Smooth muscle cell (in vitro differentiated cells): ENCODE data around the gene BCL11B. TPM values are rescaled to one million over a fixed set of nuclear protein-coding genes. Genes with fewer than 3 reads are reported as not detected.

Experiments used
- DNase-seq: peaks from one replicate; lab custom pipeline; 2025; ENCODE audit not compliant: unreplicated experiment; lab: John Stamatoyannopoulos, UW
- H2AFZ ChIP-seq: fragments of 200-600 bp; sonication (generic); 2 replicates; pipeline ENCODE4 v1.6.0; 2016; ENCODE audit warnings: antibody characterized with exemption, low read depth, mild to moderate bottlenecking
- H3F3A ChIP-seq: fragments of 200-600 bp; sonication (generic); 2 replicates; pipeline ENCODE4 v1.6.0; 2017; ENCODE audit warnings: antibody characterized with exemption, low read depth
- H3K27ac ChIP-seq: fragments of 200-600 bp; sonication (generic); 2 replicates; pipeline ENCODE4 v1.5.1; 2016; ENCODE audit warnings: low read depth, mild to moderate bottlenecking
- H3K27me3 ChIP-seq: fragments of 200-600 bp; sonication (generic); 2 replicates; pipeline ENCODE4 v1.6.1; 2016; ENCODE audit warnings: low read depth, mild to moderate bottlenecking
- H3K36me3 ChIP-seq: fragments of 200-600 bp; sonication (generic); 2 replicates; pipeline ENCODE4 v1.5.1; 2016; ENCODE audit warnings: low read depth
- H3K4me1 ChIP-seq: fragments of 200-600 bp; sonication (generic); 2 replicates; pipeline ENCODE4 v1.5.1; 2016; ENCODE audit warnings: low read depth
- H3K4me2 ChIP-seq: fragments of 200-600 bp; sonication (generic); 2 replicates; pipeline ENCODE4 v1.6.0; 2016; ENCODE audit warnings: mild to moderate bottlenecking
- H3K4me3 ChIP-seq: fragments of 200-600 bp; sonication (generic); 2 replicates; pipeline ENCODE4 v1.5.1; 2016; ENCODE audit warnings: mild to moderate bottlenecking
- H3K79me2 ChIP-seq: fragments of 200-600 bp; sonication (generic); 2 replicates; pipeline ENCODE4 v1.6.0; 2016; ENCODE audit warnings: low read depth, mild to moderate bottlenecking
- H3K9ac ChIP-seq: fragments of 200-600 bp; sonication (generic); 2 replicates; pipeline ENCODE4 v1.6.0; 2016; ENCODE audit warnings: low read depth
- H3K9me3 ChIP-seq: fragments of 200-600 bp; sonication (generic); replicated peaks from 2 replicates; pipeline ENCODE4 v1.5.1; 2016; ENCODE audit warnings: low read depth
- H4K20me1 ChIP-seq: fragments of 200-600 bp; sonication (generic); 2 replicates; pipeline ENCODE4 v1.6.0; 2016; ENCODE audit warnings: low read depth
- WGBS: methylation state at CpG from one replicate; pipeline ENCODE4 v1.1.7; 2016; ENCODE audit warnings: low lambda C conversion rate; 5-methylcytosine and 5-hydroxymethylcytosine counted together
- polyA plus RNA-seq: library from polyadenylated mRNA; unstranded; fragments of >200 nt; fragmentation: Nextera tagmentation; extraction: Ambion mirVana; gene quantifications from 2 replicates; pipeline ENCODE4 v1.2.1, GENCODE V29; 2016
- total RNA-seq: library from RNA; depleted of rRNA; stranded (reverse); fragments of >200 nt; gene quantifications from 2 replicates; pipeline ENCODE4 v1.2.3, GENCODE V29; 2014
- TF ChIP-seq, protein P1 (sequence below): fragments of 200-600 bp; sonication (generic); IDR thresholded peaks from 2 replicates; pipeline ENCODE4 v1.5.1; 2017; ENCODE audit warnings: borderline replicate concordance, mild to moderate bottlenecking, antibody characterized with exemption; ENCODE audit not compliant: insufficient read depth, poor library complexity, severe bottlenecking

Gene BCL11B
- total and polyA plus RNA-seq, 2 experiments from 2014 or later: 0.56 to 3.0 TPM

GRCh38 chr14:99271221-99271941, 616 bp downstream of the BCL11B start:
- WGBS: under 1% methylated on average over 31 of the region's 32 CpGs
- DNase-seq: no peak
- Histone ChIP-seq H3K4me1 (peaks cover 28% of the 10 kb centered on the region), H3K9me3 (no peaks in the 10 kb centered on the region), H3K27ac (no peak overlapping the region), H4K20me1 (peaks cover 11% of the 10 kb centered on the region), H3K36me3 (no peaks in the 10 kb centered on the region), H2AFZ (peak overlapping the region; percentile 86), H3K4me2 (peak overlapping the region; percentile 97), H3K27me3 (no peaks in the 10 kb centered on the region), H3F3A (peaks cover 25% of the 10 kb centered on the region), H3K79me2 (no peaks in the 10 kb centered on the region), H3K9ac (peak overlapping the region; percentile 21), H3K4me3 (peak overlapping the region; percentile 78)
- TF ChIP-seq, protein P1, sequence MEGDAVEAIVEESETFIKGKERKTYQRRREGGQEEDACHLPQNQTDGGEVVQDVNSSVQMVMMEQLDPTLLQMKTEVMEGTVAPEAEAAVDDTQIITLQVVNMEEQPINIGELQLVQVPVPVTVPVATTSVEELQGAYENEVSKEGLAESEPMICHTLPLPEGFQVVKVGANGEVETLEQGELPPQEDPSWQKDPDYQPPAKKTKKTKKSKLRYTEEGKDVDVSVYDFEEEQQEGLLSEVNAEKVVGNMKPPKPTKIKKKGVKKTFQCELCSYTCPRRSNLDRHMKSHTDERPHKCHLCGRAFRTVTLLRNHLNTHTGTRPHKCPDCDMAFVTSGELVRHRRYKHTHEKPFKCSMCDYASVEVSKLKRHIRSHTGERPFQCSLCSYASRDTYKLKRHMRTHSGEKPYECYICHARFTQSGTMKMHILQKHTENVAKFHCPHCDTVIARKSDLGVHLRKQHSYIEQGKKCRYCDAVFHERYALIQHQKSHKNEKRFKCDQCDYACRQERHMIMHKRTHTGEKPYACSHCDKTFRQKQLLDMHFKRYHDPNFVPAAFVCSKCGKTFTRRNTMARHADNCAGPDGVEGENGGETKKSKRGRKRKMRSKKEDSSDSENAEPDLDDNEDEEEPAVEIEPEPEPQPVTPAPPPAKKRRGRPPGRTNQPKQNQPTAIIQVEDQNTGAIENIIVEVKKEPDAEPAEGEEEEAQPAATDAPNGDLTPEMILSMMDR: no peak

- peak overlapping the region; percentile 74 for H2AFZ ChIP-seq
- WGBS: under 1% methylated on average over 34 of the region's 80 CpGs
- H3K27ac ChIP-seq: no peak overlapping the region
Measured at GRCh38 chr14:99270458-99271220, 1.4 kb downstream of the BCL11B start.

GRCh38 chr14:99268810-99269707, 2.9 kb downstream of the BCL11B start:
- H3K4me2 ChIP-seq: peak overlapping the region; percentile 97

More at GRCh38 chr14:99270458-99271220, 1.4 kb downstream of the BCL11B start:
- H3K4me2 ChIP-seq: peak overlapping the region; percentile 97
- H4K20me1 ChIP-seq: peaks cover 11% of the 10 kb centered on the region
- peaks cover 19% of the 10 kb centered on the region for H3F3A ChIP-seq
- no peaks in the 10 kb centered on the region for H3K9me3 ChIP-seq
- no peaks in the 10 kb centered on the region for H3K27me3 ChIP-seq
- DNase-seq: no peak
- H3K36me3 ChIP-seq: no peaks in the 10 kb centered on the region
- peaks cover 4% of the 10 kb centered on the region for H3K79me2 ChIP-seq
- H3K4me1 ChIP-seq: peaks cover 33% of the 10 kb centered on the region
- TF ChIP-seq, protein P1: no peak
- H3K9ac ChIP-seq: no peak overlapping the region
- peak overlapping the region; percentile 78 for H3K4me3 ChIP-seq

More at GRCh38 chr14:99268810-99269707, 2.9 kb downstream of the BCL11B start:
- Histone ChIP-seq H3K36me3 (no peaks in the 10 kb centered on the region), H3K4me1 (peaks cover 32% of the 10 kb centered on the region), H3K27ac (no peak overlapping the region), H3K9ac (no peak overlapping the region), H3K79me2 (peaks cover 12% of the 10 kb centered on the region), H4K20me1 (peaks cover 11% of the 10 kb centered on the region), H2AFZ (no peak overlapping the region), H3K9me3 (no peaks in the 10 kb centered on the region), H3K27me3 (no peaks in the 10 kb centered on the region), H3F3A (peaks cover 10% of the 10 kb centered on the region), H3K4me3 (peak overlapping the region; percentile 78)
- WGBS: 9% methylated on average over 19 of the region's 19 CpGs
- no peak for DNase-seq
- TF ChIP-seq, protein P1: no peak
